SK-N-SH (cell line): Measurements from ENCODE around the gene LFNG. TPM values are rescaled to one million over a fixed set of nuclear protein-coding genes. Genes with fewer than 3 reads are reported as not detected.
"Not testable (repeated sequence)": the region's sequence is repeated elsewhere in the genome, so short reads cannot be mapped to it uniquely, and the experiment has no call there.

ENCODE experiments used
- CTCF ChIA-PET: fragments of 300-600, 350-600 bp; formaldehyde crosslinking; extraction: SDS; loops from one replicate; lab custom pipeline; 2021; lab: Yijun Ruan, JAX
- POLR2A ChIA-PET: fragments of 350-600 bp; sonication (Branson Sonifier 250); formaldehyde crosslinking; extraction: SDS; loops from one replicate; lab custom pipeline; 2020; ENCODE audit warnings: antibody characterized with exemption, inconsistent platforms; lab: Yijun Ruan, JAX
- DNase-seq: peaks from one replicate; pipeline ENCODE4 v3.0.0; 2012
- H2AFZ ChIP-seq: fragments of 200-600 bp; sonication (generic); 2 replicates; pipeline ENCODE4 v1.8.1; 2016; ENCODE audit warnings: antibody characterized with exemption, mild to moderate bottlenecking, low read depth
- H3F3A ChIP-seq: fragments of 200-600 bp; sonication (generic); replicated peaks from 2 replicates; pipeline ENCODE3; 2016; ENCODE audit warnings: antibody characterized with exemption, mild to moderate bottlenecking; ENCODE audit not compliant: insufficient read depth
- H3K27ac ChIP-seq, 2 experiments: fragments of 200-500 bp in 1 of 2; fragments of 200-600 bp in 1 of 2; sonication (Bioruptor generic) in 1 of 2; sonication (generic), shearing (Covaris generic) in 1 of 2; 2 replicates each; pipeline versions ENCODE4 v1.5.1 to v1.6.1; 2014 to 2016; ENCODE audit warnings: low read depth in 2 of 2, inconsistent platforms in 1 of 2, low read length in 1 of 2, mild to moderate bottlenecking in 1 of 2, mixed read lengths in 1 of 2
- H3K27me3 ChIP-seq: fragments of 200-600 bp; sonication (generic), shearing (Covaris generic); 2 replicates; pipeline ENCODE4 v1.6.1; 2016; ENCODE audit warnings: mixed run types; ENCODE audit not compliant: insufficient read depth
- H3K36me3 ChIP-seq, 2 experiments: fragments of 200-500 bp in 1 of 2; fragments of 200-600 bp in 1 of 2; sonication (Bioruptor generic) in 1 of 2; sonication (generic) in 1 of 2; replicated peaks in 1 of 2; 2 replicates each; pipeline versions ENCODE3 to v1.5.1; 2014 to 2016; ENCODE audit warnings: low read length in 1 of 2, mild to moderate bottlenecking in 1 of 2; ENCODE audit not compliant: insufficient read depth in 2 of 2, control insufficient read depth in 1 of 2
- H3K4me1 ChIP-seq, 2 experiments: fragments of 200-500 bp in 1 of 2; fragments of 200-600 bp in 1 of 2; sonication (Bioruptor generic) in 1 of 2; sonication (generic), shearing (Covaris generic) in 1 of 2; 2 replicates each; pipeline versions ENCODE4 v1.5.1 to v1.6.1; 2014 to 2016; ENCODE audit warnings: low read depth in 1 of 2, low read length in 1 of 2, mixed run types in 1 of 2; ENCODE audit not compliant: insufficient read depth in 2 of 2, control insufficient read depth in 1 of 2
- H3K4me2 ChIP-seq: fragments of 200-600 bp; sonication (generic), shearing (Covaris generic); 2 replicates; pipeline ENCODE4 v1.6.1; 2017; ENCODE audit warnings: mixed run types
- H3K4me3 ChIP-seq, 2 experiments: fragments of 200-500 bp in 1 of 2; fragments of 200-600 bp in 1 of 2; sonication (Bioruptor generic) in 1 of 2; sonication (generic), shearing (Covaris generic) in 1 of 2; 2 replicates each; pipeline versions ENCODE4 v1.5.1 to v1.8.1; 2014 to 2016; ENCODE audit warnings: low read depth in 2 of 2, inconsistent platforms in 1 of 2, low read length in 1 of 2, mild to moderate bottlenecking in 1 of 2, mixed read lengths in 1 of 2, moderate library complexity in 1 of 2
- H3K79me2 ChIP-seq: fragments of 200-600 bp; sonication (generic); 2 replicates; pipeline ENCODE4 v1.8.1; 2017; ENCODE audit warnings: mild to moderate bottlenecking; ENCODE audit not compliant: insufficient read depth
- H3K9ac ChIP-seq: fragments of 200-600 bp; sonication (generic); 2 replicates; pipeline ENCODE4 v1.6.1; 2017; ENCODE audit warnings: mixed run types
- H3K9me2 ChIP-seq: fragments of 200-600 bp; sonication (generic); 2 replicates; pipeline ENCODE4 v1.6.1; 2017; ENCODE audit warnings: mixed run types
- H3K9me3 ChIP-seq: fragments of 200-600 bp; sonication (generic); 2 replicates; pipeline ENCODE4 v1.6.1; 2017; ENCODE audit warnings: mixed run types, mild to moderate bottlenecking, moderate library complexity
- H4K20me1 ChIP-seq: fragments of 200-600 bp; sonication (generic); 2 replicates; pipeline ENCODE4 v1.6.1; 2017; ENCODE audit warnings: mild to moderate bottlenecking, mixed run types; ENCODE audit not compliant: insufficient read depth
- CTCF ChIP-seq: fragments of 200-600 bp; sonication (generic); IDR thresholded peaks from 2 replicates; pipeline ENCODE4 v1.6.1; 2017; ENCODE audit warnings: antibody characterized with exemption, mild to moderate bottlenecking, moderate library complexity
- EZH2phosphoT487 ChIP-seq: fragments of 200-600 bp; sonication (generic); IDR thresholded peaks from 2 replicates; pipeline ENCODE4 v1.6.1; 2017; ENCODE audit warnings: low read depth, mixed run types, mild to moderate bottlenecking, antibody characterized with exemption, moderate library complexity, borderline replicate concordance
- FOSL2 ChIP-seq: IDR thresholded peaks from 2 replicates; pipeline ENCODE4 v1.4.0; 2012; ENCODE audit warnings: low read depth, mild to moderate bottlenecking, moderate library complexity, borderline replicate concordance
- FOXJ3 ChIP-seq: sonication (generic); formaldehyde crosslinking; IDR thresholded peaks from 2 replicates; pipeline ENCODE4 v1.5.1; 2020; ENCODE audit warnings: mild to moderate bottlenecking, missing genetic modification reagents
- MEF2A ChIP-seq: IDR thresholded peaks from 2 replicates; pipeline ENCODE4 v1.4.0; 2012; ENCODE audit warnings: low read depth, borderline replicate concordance
- MXI1 ChIP-seq: IDR thresholded peaks from 2 replicates; pipeline ENCODE4 v1.6.1; 2012; ENCODE audit warnings: mild to moderate bottlenecking, low read depth, low read length, improper control_type of control experiment
- POLR2AphosphoS5 ChIP-seq: IDR thresholded peaks from 2 replicates; pipeline ENCODE4 v1.6.1; 2012; ENCODE audit warnings: low read depth, low read length
- RAD21 ChIP-seq: IDR thresholded peaks from 2 replicates; pipeline ENCODE4 v1.6.1; 2012; ENCODE audit warnings: mild to moderate bottlenecking, low read length
- REST ChIP-seq: IDR thresholded peaks from 2 replicates; pipeline ENCODE4 v1.6.1; 2012; ENCODE audit warnings: mild to moderate bottlenecking, low read depth, low read length, moderate library complexity
- RFX5 ChIP-seq: IDR thresholded peaks from 2 replicates; pipeline ENCODE4 v1.6.1; 2012; ENCODE audit warnings: mild to moderate bottlenecking, improper control_type of control experiment, low read length
- TAF1 ChIP-seq: IDR thresholded peaks from 2 replicates; pipeline ENCODE4 v1.6.1; 2012; ENCODE audit warnings: low read depth, mild to moderate bottlenecking, low read length, moderate library complexity, borderline replicate concordance
- TCF12 ChIP-seq: IDR thresholded peaks from 2 replicates; pipeline ENCODE4 v1.4.0; 2012
- USF1 ChIP-seq: IDR thresholded peaks from 2 replicates; pipeline ENCODE4 v1.4.0; 2012; ENCODE audit warnings: low read depth, borderline replicate concordance
- ZBTB33 ChIP-seq: IDR thresholded peaks from 2 replicates; pipeline ENCODE4 v1.4.0; 2012; ENCODE audit warnings: low read depth, borderline replicate concordance
- WGBS: methylation state at CpG from one replicate; pipeline ENCODE4 v1.1.6; 2017; ENCODE audit warnings: low lambda C conversion rate; 5-methylcytosine and 5-hydroxymethylcytosine counted together
- polyA plus RNA-seq, 3 experiments: library from polyadenylated mRNA; depleted of rRNA; stranded (reverse); fragments of >200 nt; gene quantifications; 2 replicates each; pipeline ENCODE4 v1.2.3, GENCODE V29; 2012

The LFNG gene
- polyA plus RNA-seq, 1 of the 3 experiments (the other 2 are of a cell fraction), result 9.4 TPM

- TF ChIP-seq FOXJ3 (0 out of 2 replicates have a peak, but pooled peaks have one; percentile 39), MEF2A (no peak), RFX5 (no peak), TAF1 (peak; percentile 59; the same call in 1 of the 2 replicates), ZBTB33 (no peak), MXI1 (peak; percentile 90), TCF12 (no peak), USF1 (no peak)
Measured at GRCh38 chr7:2558629-2559282, 39.2 kb downstream of the LFNG start, which contains the start of gene IQCE (continued).

GRCh38 chr7:2559283-2559950 lies 39.8 kb downstream of the LFNG start:
- H3K79me2 ChIP-seq, result peaks cover 44% of the 10 kb centered on the region; the same call in 1 of the 2 replicates
- peaks cover under 1 to 12% of the 10 kb centered on the region in 2 experiments; a peak in 1 of 4 replicates for H3K4me1 ChIP-seq
- peaks cover 0 to 2% of the 10 kb centered on the region in 2 experiments for H3K36me3 ChIP-seq
- TF ChIP-seq MEF2A (no peak), CTCF (no peak), POLR2AphosphoS5 (no peak), RFX5 (no peak), TAF1 (no peak), EZH2phosphoT487 (no peak), FOXJ3 (no peak; the same call in 1 of the 2 replicates), RAD21 (no peak), MXI1 (peak; percentile 26; the same call in 1 of the 2 replicates), REST (0 out of 2 replicates have a peak, but pooled peaks have one; percentile 46), FOSL2 (no peak)
- H3K9ac ChIP-seq, result peak overlapping the region; percentile 81
- H3F3A ChIP-seq, result peaks cover 17% of the 10 kb centered on the region
- no peaks in the 10 kb centered on the region for H3K9me2 ChIP-seq
- no peak for DNase-seq
- POLR2A ChIA-PET, result no interaction called here
- peak overlapping the region; percentile 71 to 93 for H3K4me3 ChIP-seq
- no peaks in the 10 kb centered on the region for H3K27me3 ChIP-seq
- H4K20me1 ChIP-seq, result peaks cover 1% of the 10 kb centered on the region; the same call in 1 of the 2 replicates
- no peaks in the 10 kb centered on the region for H3K9me3 ChIP-seq
- H3K4me2 ChIP-seq, result peak overlapping the region; percentile 99
- H2AFZ ChIP-seq, result peak overlapping the region; percentile 96; the same call in 1 of the 2 replicates
- CTCF ChIA-PET, result interaction anchor here (0.7 to 2.0 kb wide), 12 partner anchors 10 to 111 kb away, joined by 3 to 9 read pairs (median 3); no protein-coding TSS in a partner anchor
- H3K27ac ChIP-seq, result peak overlapping the region; percentile 39 to 70
- WGBS, result 13% methylated on average over 31 of the region's 53 CpGs

- WGBS, result 98% methylated on average over 3 of the region's 3 CpGs
- POLR2A ChIA-PET, H3K27me3 ChIP-seq, H3K36me3 ChIP-seq, H3K4me2 ChIP-seq, DNase-seq, H3K9me2 ChIP-seq, H3K9ac ChIP-seq, H3F3A ChIP-seq, H2AFZ ChIP-seq, H3K27ac ChIP-seq, H3K9me3 ChIP-seq, H4K20me1 ChIP-seq, H3K4me3 ChIP-seq, H3K4me1 ChIP-seq: not testable (repeated sequence)
- CTCF ChIA-PET, result interaction anchor here (1.0 to 1.5 kb wide), 2 partner anchors 56 to 113 kb away, joined by 3 to 6 read pairs; no protein-coding TSS in a partner anchor
- H3K79me2 ChIP-seq, result peaks cover 41% of the 10 kb centered on the region; the same call in 1 of the 2 replicates
Measured at GRCh38 chr7:2563955-2564354, 44.4 kb downstream of the LFNG start.
